Sigmoid colon (tissue), 7 donors: ENCODE measurements around the gene LTV1. TPM values are rescaled to one million over a fixed set of nuclear protein-coding genes. Genes with fewer than 3 reads are reported as not detected.
A peak's percentile ranks its signal among the peaks of the same experiment; 100 is the strongest.
"Not testable (repeated sequence)": the region's sequence is repeated elsewhere in the genome, so short reads cannot be mapped to it uniquely, and the experiment has no call there.

Source experiments
- DNase-seq: peaks from one replicate; pipeline ENCODE4 v3.0.0-alpha.2; 2019
- H3K27ac ChIP-seq, 4 donors: fragments of 200-600 bp; sonication (generic); one replicate each; pipeline ENCODE4 v1.5.1; 2016 to 2019; ENCODE audit warnings: mild to moderate bottlenecking in 1 of 4
- H3K27me3 ChIP-seq, 3 donors: fragments of 200-600 bp; sonication (generic); one replicate each; pipeline ENCODE4 v1.5.1; 2019; ENCODE audit warnings: mild to moderate bottlenecking in 1 of 3
- H3K36me3 ChIP-seq, 4 donors: fragments of 200-600 bp; sonication (generic); one replicate each; pipeline ENCODE4 v1.5.1; 2016 to 2019
- H3K4me1 ChIP-seq, 4 donors: fragments of 200-600 bp; sonication (generic); one replicate each; pipeline ENCODE4 v1.5.1; 2017 to 2019
- H3K4me3 ChIP-seq, 4 donors: fragments of 200-600 bp; sonication (generic); one replicate each; pipeline ENCODE4 v1.5.1; 2017 to 2019; ENCODE audit warnings: mild to moderate bottlenecking in 2 of 4, moderate library complexity in 1 of 4
- H3K9me3 ChIP-seq, 4 donors: fragments of 200-600 bp in 3 of 4; sonication (generic) in 3 of 4; one replicate each; pipeline versions ENCODE4 v1.5.1 to v1.6.1; 2013 to 2019
- CTCF ChIP-seq, 4 experiments: fragments of 450-650 bp in 3 of 4; fragments of 200-600 bp in 1 of 4; IDR thresholded peaks; one replicate each; pipeline ENCODE4 v1.5.1; 2016 to 2019; ENCODE audit warnings: antibody characterized with exemption in 4 of 4, mild to moderate bottlenecking in 3 of 4, moderate library complexity in 2 of 4
- EP300 ChIP-seq, 4 donors: sonication (generic); formaldehyde crosslinking; IDR thresholded peaks; one replicate each; pipeline ENCODE4 v1.6.1; 2017; ENCODE audit warnings: antibody characterized with exemption in 4 of 4
- POLR2A ChIP-seq, 2 donors: fragments of 450-650 bp; IDR thresholded peaks; one replicate each; pipeline ENCODE4 v1.6.1; 2016; ENCODE audit warnings: antibody characterized with exemption in 2 of 2, mild to moderate bottlenecking in 2 of 2, moderate library complexity in 2 of 2
- POLR2AphosphoS5 ChIP-seq, 4 donors: sonication (generic); formaldehyde crosslinking; IDR thresholded peaks; one replicate each; pipeline ENCODE4 v1.6.1; 2017; ENCODE audit warnings: antibody characterized with exemption in 4 of 4
- WGBS, 2 donors: extraction: QIAGEN DNeasy Blood & Tissue Kit; methylation state at CpG; one replicate each; pipeline ENCODE4 v1.1.7; 2013; 5-methylcytosine and 5-hydroxymethylcytosine counted together
- intact Hi-C: fragments of 100-400 bp; cut with DNase I; formaldehyde crosslinking; loops from one replicate; pipeline ENCODE4 v1.15.1; 2023
- polyA plus RNA-seq, 3 donors: library from polyadenylated mRNA; stranded (reverse); fragments of 200-250 nt; gene quantifications; one replicate each; pipeline ENCODE4 v1.2.3, GENCODE V29; 2013
- total RNA-seq, 4 donors: library from RNA; depleted of rRNA; stranded (reverse); fragments of >200 nt; gene quantifications; one replicate each; pipeline ENCODE4 v1.1.0, GENCODE V29; 2016
- donor health status: healthy with polysubstance abuse.
- donor health status: Bipolar disorder and iron deficiency.
- donor health status: healthy.

LTV1 gene
- total and polyA plus RNA-seq, 7 donors: 10.0 to 22.2 (median 16.2) TPM

DNA sequence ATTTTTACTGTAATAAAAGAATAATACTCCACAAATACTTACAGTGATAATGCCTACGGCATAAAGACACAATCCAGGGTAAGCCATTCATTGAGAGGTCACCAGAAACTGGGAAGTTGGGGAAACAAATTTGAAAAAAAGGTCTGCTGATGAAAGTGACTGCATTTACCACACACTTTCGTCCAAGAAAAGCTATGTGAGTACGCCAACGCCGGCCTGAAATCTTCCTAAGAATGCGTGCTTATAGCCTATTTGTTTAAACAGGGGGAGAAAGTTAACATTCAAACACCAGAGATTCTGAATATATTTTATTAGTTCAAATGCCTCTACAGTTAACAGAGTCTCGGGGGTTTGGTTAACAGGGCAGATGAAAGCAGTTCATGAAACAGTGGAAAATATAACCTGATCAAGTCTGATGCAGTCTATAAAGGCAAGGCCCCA is 657 bp upstream of the LTV1 start:
- intact Hi-C loops: loop anchor here (2.0 to 10.0 kb wide), 5 partner anchors 68 to 390 kb away; partner anchors contain the start of genes ADAT2, PEX3 and SF3B5
- H3K4me3 ChIP-seq: peak overlapping the region; percentile 64 to 86 (median 78)
- no peaks in the 10 kb centered on the region for H3K27me3 ChIP-seq
- H3K9me3 ChIP-seq: no peaks in the 10 kb centered on the region
- H3K36me3 ChIP-seq: peaks cover 7 to 32% (median 17%) of the 10 kb centered on the region in 4 donors
- TF ChIP-seq POLR2AphosphoS5 (IDR thresholded peaks at IDR 0.05): no peak
- H3K27ac ChIP-seq: peak overlapping the region; percentile 89 to 97 (median 94)
- peaks cover 0 to 19% (median 11%) of the 10 kb centered on the region in 4 donors for H3K4me1 ChIP-seq
- WGBS, 2 donors: 43 to 53% methylated on average over 7 of the region's 7 CpGs
- DNase-seq: no peak

- WGBS, 2 donors: 0 to 1% methylated on average over 9 of the region's 9 CpGs
- intact Hi-C loops: loop anchor here (1.0 to 10.0 kb wide), 6 partner anchors 69 to 391 kb away; partner anchors contain the start of genes ADAT2, PEX3 and SF3B5
- H3K27me3 ChIP-seq: no peaks in the 10 kb centered on the region
Observed at GRCh38 chr6:143843677-143843999, 500 bp downstream of the LTV1 start.

DNA sequence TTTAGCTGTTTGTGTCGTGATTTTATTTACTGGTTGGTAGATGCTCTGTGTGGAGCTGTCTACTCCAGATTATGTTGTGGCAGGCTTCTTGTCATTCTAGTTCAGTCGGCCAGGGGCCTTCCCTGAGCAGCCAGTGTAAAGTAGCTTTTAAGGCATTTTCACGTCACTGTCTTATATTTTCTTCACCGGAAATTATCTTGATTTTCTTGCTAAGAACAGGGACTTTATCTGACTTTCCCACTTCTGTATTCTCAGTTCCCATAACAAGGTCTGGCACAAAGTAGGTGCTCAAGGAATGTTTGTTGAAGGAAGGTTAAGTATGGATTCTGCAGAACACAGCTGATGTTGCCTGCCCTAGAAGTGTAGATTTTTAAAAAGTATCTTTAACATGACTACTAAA is 868 bp downstream of the LTV1 start:
- intact Hi-C loops: loop anchor here (5.0 to 10.0 kb wide), 3 partner anchors 168 to 392 kb away; partner anchors contain the start of genes ADAT2, PEX3 and SF3B5
- no peak for DNase-seq
- Histone ChIP-seq H3K9me3 (no peaks in the 10 kb centered on the region), H3K27me3 (no peaks in the 10 kb centered on the region), H3K27ac (peak overlapping the region; percentile 89 to 97 (median 94)), H3K4me1 (peaks cover 0 to 19% (median 11%) of the 10 kb centered on the region in 4 donors), H3K36me3 (peaks cover 14 to 47% (median 26%) of the 10 kb centered on the region in 4 donors), H3K4me3 (peak overlapping the region; percentile 64 to 86 (median 78))
- WGBS, 2 donors: 2 to 11% methylated on average over 4 of the region's 4 CpGs
- no peak for TF ChIP-seq POLR2AphosphoS5 (IDR thresholded peaks at IDR 0.05)
- TF ChIP-seq CTCF (IDR thresholded peaks at IDR 0.05): no peak
- TF ChIP-seq EP300 (IDR thresholded peaks at IDR 0.05): no peak
- TF ChIP-seq POLR2A (IDR thresholded peaks at IDR 0.05): no peak

More at GRCh38 chr6:143843677-143843999, 500 bp downstream of the LTV1 start:
- H3K36me3 ChIP-seq: peaks cover 10 to 44% (median 25%) of the 10 kb centered on the region in 4 donors
- DNase-seq: no peak
- peak overlapping the region; percentile 64 to 86 (median 78) for H3K4me3 ChIP-seq
- TF ChIP-seq EP300 (IDR thresholded peaks at IDR 0.05) (no peak), POLR2A (IDR thresholded peaks at IDR 0.05) (no peak), POLR2AphosphoS5 (IDR thresholded peaks at IDR 0.05) (no peak), CTCF (IDR thresholded peaks at IDR 0.05) (no peak)
- H3K27ac ChIP-seq: peak overlapping the region; percentile 89 to 97 (median 94)
- H3K9me3 ChIP-seq: no peaks in the 10 kb centered on the region
- peaks cover 0 to 19% (median 11%) of the 10 kb centered on the region in 4 donors for H3K4me1 ChIP-seq

GRCh38 chr6:143845033-143845432 is 1.9 kb downstream of the LTV1 start:
- Histone ChIP-seq H3K4me1 (peaks cover 0 to 19% (median 11%) of the 10 kb centered on the region in 4 donors), H3K27ac (no peak overlapping the region), H3K9me3 (no peaks in the 10 kb centered on the region), H3K27me3 (no peaks in the 10 kb centered on the region), H3K4me3 (no peak overlapping the region), H3K36me3 (peaks cover 16 to 57% (median 33%) of the 10 kb centered on the region in 4 donors)
- intact Hi-C loops: loop anchor here (10.0 kb wide), 1 partner anchor 250 kb away; the partner anchor contains the start of gene SF3B5
- TF ChIP-seq EP300 (IDR thresholded peaks at IDR 0.05): no peak
- no peak for TF ChIP-seq POLR2AphosphoS5 (IDR thresholded peaks at IDR 0.05)
- TF ChIP-seq POLR2A (IDR thresholded peaks at IDR 0.05): no peak
- TF ChIP-seq CTCF (IDR thresholded peaks at IDR 0.05): no peak
- WGBS, 2 donors: 91 to 92% methylated on average over 5 of the region's 5 CpGs
- DNase-seq: no peak

GRCh38 chr6:143851706-143852105 is 8.6 kb downstream of the LTV1 start:
- intact Hi-C loops, H3K4me3 ChIP-seq, H3K27ac ChIP-seq, H3K9me3 ChIP-seq, DNase-seq, H3K4me1 ChIP-seq, H3K27me3 ChIP-seq: not testable (repeated sequence)
- H3K36me3 ChIP-seq: peaks cover 20 to 92% (median 58%) of the 10 kb centered on the region in 4 donors
- 95 to 97% methylated on average over 3 of the region's 3 CpGs for WGBS, 2 donors

- H3K27me3 ChIP-seq, DNase-seq, H3K9me3 ChIP-seq, H3K4me1 ChIP-seq, H3K27ac ChIP-seq, H3K4me3 ChIP-seq, intact Hi-C loops: not testable (repeated sequence)
- peaks cover 29 to 92% (median 57%) of the 10 kb centered on the region in 4 donors for H3K36me3 ChIP-seq
- 98 to 100% methylated on average over 1 of the region's 1 CpG for WGBS, 2 donors
Observed at GRCh38 chr6:143855057-143855456, 11.9 kb downstream of the LTV1 start.

DNA sequence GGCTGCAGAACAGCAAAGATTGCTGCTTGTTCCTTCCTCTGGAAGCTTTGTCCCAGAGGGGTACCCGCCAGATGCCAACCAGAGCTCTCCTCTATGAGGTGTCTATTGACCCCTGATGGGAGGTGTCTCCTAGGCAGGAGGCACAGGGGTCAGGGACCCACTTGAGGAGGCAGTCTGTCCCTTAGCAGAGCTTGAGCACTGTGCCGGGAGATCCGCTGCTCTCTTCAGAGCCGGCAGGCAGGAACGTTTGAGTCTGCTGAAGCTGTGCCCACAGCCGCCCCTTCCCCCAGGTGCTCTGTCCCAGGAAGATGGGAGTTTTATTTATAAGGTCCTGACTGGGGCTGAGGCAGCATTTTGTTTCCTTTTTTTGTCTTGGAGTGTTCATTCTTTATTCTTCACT is 13.6 kb downstream of the LTV1 start:
- H3K4me1 ChIP-seq, H3K27me3 ChIP-seq, H3K9me3 ChIP-seq, intact Hi-C loops, DNase-seq, H3K4me3 ChIP-seq, H3K27ac ChIP-seq: not testable (repeated sequence)
- 95 to 96% methylated on average over 6 of the region's 6 CpGs for WGBS, 2 donors
- peaks cover 25 to 92% (median 50%) of the 10 kb centered on the region in 4 donors for H3K36me3 ChIP-seq
